SK-N-MC (cell line): Measurements from ENCODE around the gene RHBDL1.

ENCODE experiments used
- FOXP2 ChIP-seq: optimal IDR thresholded peaks from 2 replicates; pipeline ENCODE3; 2011; ENCODE audit warnings: mild to moderate bottlenecking, moderate library complexity; ENCODE audit not compliant: insufficient read depth; ENCODE audit errors: extremely low read length, control extremely low read depth
- POLR2AphosphoS5 ChIP-seq: IDR thresholded peaks from 2 replicates; pipeline ENCODE4 v1.6.1; 2012; ENCODE audit warnings: mild to moderate bottlenecking, low read depth, low read length, borderline replicate concordance

DNA sequence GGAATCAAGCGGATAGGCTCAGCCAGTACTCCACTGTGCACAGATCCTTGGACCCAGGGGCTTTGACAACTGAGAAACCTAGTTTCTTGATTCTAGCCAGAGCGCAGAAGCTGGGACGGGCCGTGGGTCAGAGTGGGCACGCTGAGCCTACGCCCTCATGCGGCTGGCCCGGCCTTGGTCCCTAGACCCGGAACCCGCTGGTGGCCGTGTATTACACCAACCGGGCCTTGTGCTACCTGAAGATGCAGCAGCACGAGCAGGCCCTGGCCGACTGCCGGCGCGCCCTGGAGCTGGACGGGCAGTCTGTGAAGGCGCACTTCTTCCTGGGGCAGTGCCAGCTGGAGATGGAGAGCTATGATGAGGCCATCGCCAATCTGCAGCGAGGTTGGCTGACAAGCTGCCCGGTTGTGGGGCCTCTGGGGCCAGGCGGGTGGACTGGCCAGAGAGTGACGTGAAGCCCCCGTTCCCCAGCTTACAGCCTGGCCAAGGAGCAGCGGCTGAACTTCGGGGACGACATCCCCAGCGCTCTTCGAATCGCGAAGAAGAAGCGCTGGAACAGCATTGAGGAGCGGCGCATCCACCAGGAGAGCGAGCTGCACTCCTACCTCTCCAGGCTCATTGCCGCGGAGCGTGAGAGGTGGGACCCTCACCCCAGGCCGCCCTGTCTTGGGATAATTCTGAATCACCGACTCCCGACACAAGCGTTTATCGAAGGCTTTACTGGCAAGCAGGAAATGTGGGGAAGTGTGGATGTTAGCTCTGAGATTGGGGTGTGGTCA, 5.7 kb downstream of the RHBDL1 start:
- TF ChIP-seq FOXP2 = no peak
- TF ChIP-seq POLR2AphosphoS5 = no peak
